Measurements from ENCODE around the gene SH3BP1.

- TF ChIP-seq POLR2A (IDR thresholded peaks at IDR 0.05; ENCODE audit: low read depth, low read length) (no peak), POLR2AphosphoS5 (IDR thresholded peaks at IDR 0.05; ENCODE audit: low read depth, low read length) (no peak), TAF1 (IDR thresholded peaks at IDR 0.05; ENCODE audit: low read depth, low read length) (no peak), SPI1 (IDR thresholded peaks at IDR 0.05; ENCODE audit: low read depth, low read length) (no peak), PAX5 (IDR thresholded peaks at IDR 0.05; ENCODE audit: insufficient read depth, low read length, severe bottlenecking) (no peak)
These were observed 33.5 kb downstream of the SH3BP1 start for GRCh38 chr22:37672920-37673455.

All from GM12891 (cell line).